ENCODE measurements around the gene INPP5D. TPM values are rescaled to one million over a fixed set of nuclear protein-coding genes. Genes with fewer than 3 reads are reported as not detected.

The INPP5D gene
- total RNA-seq, 1 donor from 2014 or later, result 79.2 TPM

DNA sequence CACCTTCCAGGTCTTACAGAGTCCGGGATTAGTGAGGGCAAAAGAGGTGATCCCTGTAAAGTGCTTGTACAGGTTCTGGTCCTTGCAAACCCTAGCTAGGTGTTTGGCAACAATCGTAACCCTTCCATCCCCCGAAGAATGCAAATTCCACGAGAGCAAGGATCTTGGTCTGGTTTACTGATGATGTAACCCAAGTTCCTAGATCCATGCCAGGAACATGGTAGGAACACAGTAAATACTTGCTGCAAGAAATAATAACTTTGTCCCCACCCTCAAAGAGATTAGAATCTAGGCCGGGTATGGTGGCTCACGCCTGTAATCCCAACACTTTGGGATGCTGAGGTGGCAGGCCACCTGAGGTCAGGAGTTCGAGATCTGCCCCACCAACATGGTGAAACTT is 34.4 kb upstream of the INPP5D start:
- TF ChIP-seq, protein P1, sequence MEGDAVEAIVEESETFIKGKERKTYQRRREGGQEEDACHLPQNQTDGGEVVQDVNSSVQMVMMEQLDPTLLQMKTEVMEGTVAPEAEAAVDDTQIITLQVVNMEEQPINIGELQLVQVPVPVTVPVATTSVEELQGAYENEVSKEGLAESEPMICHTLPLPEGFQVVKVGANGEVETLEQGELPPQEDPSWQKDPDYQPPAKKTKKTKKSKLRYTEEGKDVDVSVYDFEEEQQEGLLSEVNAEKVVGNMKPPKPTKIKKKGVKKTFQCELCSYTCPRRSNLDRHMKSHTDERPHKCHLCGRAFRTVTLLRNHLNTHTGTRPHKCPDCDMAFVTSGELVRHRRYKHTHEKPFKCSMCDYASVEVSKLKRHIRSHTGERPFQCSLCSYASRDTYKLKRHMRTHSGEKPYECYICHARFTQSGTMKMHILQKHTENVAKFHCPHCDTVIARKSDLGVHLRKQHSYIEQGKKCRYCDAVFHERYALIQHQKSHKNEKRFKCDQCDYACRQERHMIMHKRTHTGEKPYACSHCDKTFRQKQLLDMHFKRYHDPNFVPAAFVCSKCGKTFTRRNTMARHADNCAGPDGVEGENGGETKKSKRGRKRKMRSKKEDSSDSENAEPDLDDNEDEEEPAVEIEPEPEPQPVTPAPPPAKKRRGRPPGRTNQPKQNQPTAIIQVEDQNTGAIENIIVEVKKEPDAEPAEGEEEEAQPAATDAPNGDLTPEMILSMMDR (IDR thresholded peaks at IDR 0.05; ENCODE audit: unreplicated experiment), result no peak
- H3K4me3 Mint-ChIP-seq (ENCODE audit: unreplicated experiment), result no peak overlapping the region
- no peak for DNase-seq (ENCODE audit: low spot score)
- no peaks in the 10 kb centered on the region for H3K36me3 Mint-ChIP-seq (ENCODE audit: low read depth, unreplicated experiment)
- no peak overlapping the region for H3K27ac Mint-ChIP-seq (ENCODE audit: unreplicated experiment)
- no peaks in the 10 kb centered on the region for H3K9me3 Mint-ChIP-seq (ENCODE audit: unreplicated experiment)
- H3K4me1 Mint-ChIP-seq (ENCODE audit: unreplicated experiment), result no peaks in the 10 kb centered on the region
- peaks cover 3% of the 10 kb centered on the region for H3K27me3 Mint-ChIP-seq (ENCODE audit: unreplicated experiment)

DNA sequence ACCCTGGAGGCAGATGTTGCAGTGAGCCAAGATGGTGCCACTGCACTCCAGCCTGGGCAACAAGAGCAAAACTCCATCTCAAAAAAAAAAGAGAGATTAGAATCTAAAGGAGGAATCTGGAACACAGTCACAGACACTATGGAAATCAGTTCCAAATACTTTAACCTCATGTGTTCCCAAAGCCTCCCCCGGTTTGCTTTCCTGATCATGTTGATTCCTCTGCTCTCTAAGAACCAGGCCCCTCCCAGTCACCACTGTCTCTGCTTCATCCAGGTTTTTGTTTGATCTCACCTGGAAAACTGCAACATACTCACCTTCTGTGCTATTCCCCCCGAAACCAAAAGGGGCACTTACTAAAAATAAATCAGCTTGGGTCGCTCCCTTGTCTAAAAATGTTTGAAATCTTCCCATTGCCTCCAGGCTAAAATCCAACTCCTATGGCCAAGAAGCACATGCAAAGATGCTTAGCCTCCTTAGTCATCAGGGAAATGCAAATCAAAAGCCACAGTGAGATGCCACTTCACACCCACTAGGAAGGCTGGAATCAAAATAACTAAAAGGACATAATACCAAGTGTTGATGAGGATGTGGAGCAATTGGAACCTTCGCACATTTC is 33.8 kb upstream of the INPP5D start:
- no peaks in the 10 kb centered on the region for H3K9me3 Mint-ChIP-seq (ENCODE audit: unreplicated experiment)
- DNase-seq (ENCODE audit: low spot score), result no peak
- peaks cover 3% of the 10 kb centered on the region for H3K27me3 Mint-ChIP-seq (ENCODE audit: unreplicated experiment)

DNA sequence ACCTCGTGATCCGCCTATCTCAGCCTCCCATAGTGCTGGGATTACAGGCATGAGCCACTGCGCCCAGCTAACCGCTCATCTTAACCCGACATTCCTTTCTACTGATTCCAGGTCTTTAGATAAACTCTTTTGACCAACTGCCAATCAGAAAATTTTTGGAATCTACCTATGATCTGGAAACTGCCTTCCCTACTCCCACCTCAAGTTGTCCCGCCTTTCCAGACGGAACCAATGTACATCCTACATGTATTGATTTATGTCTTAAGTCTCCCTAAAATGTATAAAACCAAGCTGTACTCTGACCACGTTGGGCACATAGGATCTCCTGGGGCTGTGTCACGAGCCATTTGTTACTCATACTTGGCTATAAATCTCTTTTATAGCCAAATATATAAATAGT is 30.8 kb upstream of the INPP5D start:
- H3K4me1 Mint-ChIP-seq (ENCODE audit: unreplicated experiment), result no peaks in the 10 kb centered on the region
- TF ChIP-seq, protein P1 (IDR thresholded peaks at IDR 0.05; ENCODE audit: unreplicated experiment), result no peak
- DNase-seq (ENCODE audit: low spot score), result no peak
- no peaks in the 10 kb centered on the region for H3K36me3 Mint-ChIP-seq (ENCODE audit: low read depth, unreplicated experiment)
- H3K27ac Mint-ChIP-seq (ENCODE audit: unreplicated experiment), result no peak overlapping the region
- peaks cover 4% of the 10 kb centered on the region for H3K27me3 Mint-ChIP-seq (ENCODE audit: unreplicated experiment)
- H3K9me3 Mint-ChIP-seq (ENCODE audit: unreplicated experiment), result no peaks in the 10 kb centered on the region
- H3K4me3 Mint-ChIP-seq (ENCODE audit: unreplicated experiment), result no peak overlapping the region

More for the DNA sequence above, 33.8 kb upstream of the INPP5D start:
- Mint-ChIP-seq H3K27ac (ENCODE audit: unreplicated experiment) (no peak overlapping the region), H3K4me1 (ENCODE audit: unreplicated experiment) (no peaks in the 10 kb centered on the region), H3K4me3 (ENCODE audit: unreplicated experiment) (no peak overlapping the region), H3K36me3 (ENCODE audit: low read depth, unreplicated experiment) (no peaks in the 10 kb centered on the region)
- TF ChIP-seq, protein P1 (IDR thresholded peaks at IDR 0.05; ENCODE audit: unreplicated experiment), result no peak

DNA sequence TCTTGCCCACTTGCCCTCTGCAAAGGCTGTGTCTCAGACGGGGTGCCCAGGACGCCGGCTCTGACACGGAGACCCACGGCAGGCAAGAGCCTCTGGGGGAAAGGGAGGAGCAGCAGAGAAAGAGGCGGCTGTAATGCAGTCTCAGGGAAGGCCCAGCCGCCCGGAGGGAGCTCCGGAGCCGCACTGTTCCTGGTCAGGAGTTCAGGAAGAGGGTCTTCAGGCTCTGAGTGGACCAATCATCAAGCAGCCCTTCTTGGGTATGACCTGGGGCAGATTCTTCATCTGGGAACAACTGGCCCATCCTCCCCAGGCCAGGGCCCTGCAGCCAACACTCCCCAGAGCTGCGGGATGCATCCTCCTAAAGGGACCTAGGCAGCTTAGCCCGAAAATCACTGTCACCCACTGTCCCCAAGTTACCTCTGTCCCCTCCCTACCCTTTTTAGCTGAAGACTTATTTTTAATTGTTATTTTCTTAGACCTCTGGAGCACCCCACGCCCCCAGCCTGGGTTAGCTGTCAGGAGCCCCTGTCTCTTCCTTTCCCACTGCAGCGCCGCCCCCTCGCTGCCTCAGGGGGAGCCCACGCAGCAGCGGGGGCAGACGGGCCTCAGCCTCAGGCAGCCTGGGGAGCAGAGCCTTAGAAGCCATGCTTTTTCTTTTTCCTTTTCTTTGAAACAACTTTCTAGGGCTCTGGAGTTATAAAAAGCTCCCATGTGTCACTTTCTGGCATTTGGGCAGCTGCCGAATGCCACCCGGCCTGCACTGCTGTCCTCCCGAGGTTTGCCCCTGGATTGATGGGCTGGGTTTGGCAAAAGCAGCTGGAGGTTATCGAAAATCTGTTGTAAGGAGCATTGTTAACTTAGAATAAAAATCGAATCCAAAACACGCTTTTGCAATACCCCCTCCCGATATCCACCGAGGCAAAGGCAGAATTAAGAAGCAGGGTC is 28.3 kb upstream of the INPP5D start:
- H3K4me1 Mint-ChIP-seq (ENCODE audit: unreplicated experiment), result no peaks in the 10 kb centered on the region

More for the DNA sequence above, 28.3 kb upstream of the INPP5D start:
- H3K36me3 Mint-ChIP-seq (ENCODE audit: low read depth, unreplicated experiment), result no peaks in the 10 kb centered on the region
- no peak for DNase-seq (ENCODE audit: low spot score)
- peaks cover 3% of the 10 kb centered on the region for H3K27me3 Mint-ChIP-seq (ENCODE audit: unreplicated experiment)
- no peak overlapping the region for H3K4me3 Mint-ChIP-seq (ENCODE audit: unreplicated experiment)
- no peak overlapping the region for H3K27ac Mint-ChIP-seq (ENCODE audit: unreplicated experiment)
- H3K9me3 Mint-ChIP-seq (ENCODE audit: unreplicated experiment), result no peaks in the 10 kb centered on the region
- TF ChIP-seq, protein P1 (IDR thresholded peaks at IDR 0.05; ENCODE audit: unreplicated experiment), result no peak

Measured in endothelial cell (in vitro differentiated cells).